Measurements from ENCODE around the gene EHF. TPM values are rescaled to one million over a fixed set of nuclear protein-coding genes. Genes with fewer than 3 reads are reported as not detected.

Gene EHF
- polyA plus RNA-seq, 1 of the 3 experiments (the other 2 are of a cell fraction), result not detected

DNA sequence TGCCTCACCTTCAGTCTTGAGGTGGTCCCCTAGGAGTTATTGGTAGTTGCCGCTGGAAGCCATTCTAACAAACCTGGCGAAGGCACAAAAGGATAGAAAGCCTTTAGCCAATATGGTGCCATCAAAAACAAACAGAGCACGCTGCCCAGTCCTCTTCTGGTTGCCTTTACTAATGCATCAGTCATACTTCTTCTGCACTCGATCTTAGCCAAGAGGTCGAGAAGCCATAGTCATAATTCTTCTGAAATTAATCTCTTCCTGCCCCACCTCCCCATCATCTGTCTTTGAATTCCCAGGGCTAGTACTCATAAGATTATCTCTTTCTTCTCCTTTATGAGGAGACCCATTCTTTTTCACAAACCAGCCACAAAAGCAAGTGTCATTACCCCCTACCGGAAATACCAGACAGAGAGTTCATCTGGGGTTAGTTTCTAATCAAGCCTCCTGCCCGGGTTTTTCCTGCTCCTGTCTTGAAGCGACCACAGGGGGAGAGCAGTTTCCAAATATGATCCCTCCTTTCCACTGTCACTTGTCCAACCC lies 21.4 kb upstream of the EHF start:
- Histone ChIP-seq H3K27me3 (ENCODE audit: insufficient read depth) (no peaks in the 10 kb centered on the region), H3K4me3 (ENCODE audit: low read depth in 2 of 2, low read length in 1 of 2) (no peak overlapping the region), H3K4me1 (ENCODE audit: control insufficient read depth in 1 of 2, insufficient read depth in 2 of 2, low read depth in 1 of 2, low read length in 1 of 2) (peaks cover 17 to 23% of the 10 kb centered on the region in 2 experiments; a peak in 3 of 4 replicates), H3K27ac (ENCODE audit: low read depth in 2 of 2, low read length in 1 of 2) (peak overlapping the region in 1 of 2 experiments; percentile 65; a peak in 2 of 4 replicates), H3K9me2 (no peaks in the 10 kb centered on the region), H3K9me3 (no peaks in the 10 kb centered on the region), H3K79me2 (ENCODE audit: insufficient read depth) (no peaks in the 10 kb centered on the region), H3K4me2 (peak overlapping the region; percentile 58), H3F3A (replicated peaks; ENCODE audit: insufficient read depth) (peaks cover 5% of the 10 kb centered on the region), H3K36me3 (replicated peaks in 1 of 2; ENCODE audit: control insufficient read depth in 1 of 2, insufficient read depth in 2 of 2, low read length in 1 of 2) (no peaks in the 10 kb centered on the region), H3K9ac (peak overlapping the region; percentile 45; the same call in 1 of the 2 replicates), H4K20me1 (ENCODE audit: insufficient read depth) (no peaks in the 10 kb centered on the region), H2AFZ (ENCODE audit: low read depth) (peak overlapping the region; percentile 17; the same call in 1 of the 2 replicates)
- no peak for DNase-seq
- ChIA-PET POLR2A (no interaction called here), CTCF (interaction anchor here (1.8 kb wide), 1 partner anchor 13 kb away, joined by 18 read pairs; no protein-coding TSS in a partner anchor)
- WGBS (ENCODE audit: low lambda C conversion rate), result 12% methylated on average over 8 of the region's 8 CpGs
- TF ChIP-seq IRF3 (IDR thresholded peaks at IDR 0.05; ENCODE audit: low read depth, low read length), result no peak
- TF ChIP-seq GABPA (IDR thresholded peaks at IDR 0.05; ENCODE audit: low read depth), result no peak
- peak in 1 of 2 experiments; percentile 90; a peak in 2 of 4 replicates for TF ChIP-seq EP300 (IDR thresholded peaks at IDR 0.05; ENCODE audit: borderline replicate concordance in 1 of 2, low read depth in 1 of 2, low read length in 1 of 2)
- TF ChIP-seq SMC3 (IDR thresholded peaks at IDR 0.05; ENCODE audit: low read depth, low read length), result no peak
- peak; percentile 66; the same call in 1 of the 2 replicates for TF ChIP-seq YY1 (IDR thresholded peaks at IDR 0.05; ENCODE audit: low read depth)
- TF ChIP-seq NFIC (IDR thresholded peaks at IDR 0.05; ENCODE audit: borderline replicate concordance), result peak; percentile 81
- TF ChIP-seq MAX (IDR thresholded peaks at IDR 0.05; ENCODE audit: low read depth), result peak; percentile 90
- peak; percentile 71 for TF ChIP-seq FOXM1 (IDR thresholded peaks at IDR 0.05; ENCODE audit: low read depth)
- TF ChIP-seq, protein P1, sequence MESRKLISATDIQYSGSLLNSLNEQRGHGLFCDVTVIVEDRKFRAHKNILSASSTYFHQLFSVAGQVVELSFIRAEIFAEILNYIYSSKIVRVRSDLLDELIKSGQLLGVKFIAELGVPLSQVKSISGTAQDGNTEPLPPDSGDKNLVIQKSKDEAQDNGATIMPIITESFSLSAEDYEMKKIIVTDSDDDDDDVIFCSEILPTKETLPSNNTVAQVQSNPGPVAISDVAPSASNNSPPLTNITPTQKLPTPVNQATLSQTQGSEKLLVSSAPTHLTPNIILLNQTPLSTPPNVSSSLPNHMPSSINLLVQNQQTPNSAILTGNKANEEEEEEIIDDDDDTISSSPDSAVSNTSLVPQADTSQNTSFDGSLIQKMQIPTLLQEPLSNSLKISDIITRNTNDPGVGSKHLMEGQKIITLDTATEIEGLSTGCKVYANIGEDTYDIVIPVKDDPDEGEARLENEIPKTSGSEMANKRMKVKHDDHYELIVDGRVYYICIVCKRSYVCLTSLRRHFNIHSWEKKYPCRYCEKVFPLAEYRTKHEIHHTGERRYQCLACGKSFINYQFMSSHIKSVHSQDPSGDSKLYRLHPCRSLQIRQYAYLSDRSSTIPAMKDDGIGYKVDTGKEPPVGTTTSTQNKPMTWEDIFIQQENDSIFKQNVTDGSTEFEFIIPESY (IDR thresholded peaks at IDR 0.05; ENCODE audit: borderline replicate concordance, low read depth), result peak; percentile 61; the same call in 1 of the 2 replicates
- peak; percentile 86 for TF ChIP-seq FOSL2 (IDR thresholded peaks at IDR 0.05; ENCODE audit: borderline replicate concordance, low read depth)
- TF ChIP-seq FOXJ3 (CRISPR knock-in tag; IDR thresholded peaks at IDR 0.05), result no peak
- no peak for TF ChIP-seq GATA2 (CRISPR knock-in tag; IDR thresholded peaks at IDR 0.05)
- no peak for TF ChIP-seq MEF2A (IDR thresholded peaks at IDR 0.05; ENCODE audit: borderline replicate concordance, low read depth)
- no peak for TF ChIP-seq NRF1 (IDR thresholded peaks at IDR 0.05; ENCODE audit: low read depth, low read length)
- TF ChIP-seq TEAD4 (IDR thresholded peaks at IDR 0.05; ENCODE audit: borderline replicate concordance, insufficient read depth), result peak; percentile 92
- peak; percentile 93 for TF ChIP-seq TCF12 (IDR thresholded peaks at IDR 0.05)
- TF ChIP-seq POLR2AphosphoS5 (IDR thresholded peaks at IDR 0.05; ENCODE audit: low read depth, low read length), result no peak
- peak; percentile 98 for TF ChIP-seq RXRA (IDR thresholded peaks at IDR 0.05; ENCODE audit: borderline replicate concordance, low read depth)
- TF ChIP-seq, protein P2, sequence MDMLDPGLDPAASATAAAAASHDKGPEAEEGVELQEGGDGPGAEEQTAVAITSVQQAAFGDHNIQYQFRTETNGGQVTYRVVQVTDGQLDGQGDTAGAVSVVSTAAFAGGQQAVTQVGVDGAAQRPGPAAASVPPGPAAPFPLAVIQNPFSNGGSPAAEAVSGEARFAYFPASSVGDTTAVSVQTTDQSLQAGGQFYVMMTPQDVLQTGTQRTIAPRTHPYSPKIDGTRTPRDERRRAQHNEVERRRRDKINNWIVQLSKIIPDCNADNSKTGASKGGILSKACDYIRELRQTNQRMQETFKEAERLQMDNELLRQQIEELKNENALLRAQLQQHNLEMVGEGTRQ (IDR thresholded peaks at IDR 0.05; ENCODE audit: borderline replicate concordance, low read depth, low read length), result no peak
- peak; percentile 87 for TF ChIP-seq JUND (IDR thresholded peaks at IDR 0.05)
- no peak for TF ChIP-seq RCOR1 (IDR thresholded peaks at IDR 0.05; ENCODE audit: low read length)
- TF ChIP-seq REST (IDR thresholded peaks at IDR 0.05; ENCODE audit: low read depth, low read length), result no peak
- TF ChIP-seq CHD2 (IDR thresholded peaks at IDR 0.05; ENCODE audit: low read length, partially characterized antibody), result no peak
- TF ChIP-seq, protein P3, sequence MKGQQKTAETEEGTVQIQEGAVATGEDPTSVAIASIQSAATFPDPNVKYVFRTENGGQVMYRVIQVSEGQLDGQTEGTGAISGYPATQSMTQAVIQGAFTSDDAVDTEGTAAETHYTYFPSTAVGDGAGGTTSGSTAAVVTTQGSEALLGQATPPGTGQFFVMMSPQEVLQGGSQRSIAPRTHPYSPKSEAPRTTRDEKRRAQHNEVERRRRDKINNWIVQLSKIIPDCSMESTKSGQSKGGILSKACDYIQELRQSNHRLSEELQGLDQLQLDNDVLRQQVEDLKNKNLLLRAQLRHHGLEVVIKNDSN (IDR thresholded peaks at IDR 0.05; ENCODE audit: borderline replicate concordance, low read depth), result no peak

Data from SK-N-SH (cell line).